K562 (cell line): ENCODE results near the gene CEND1. TPM values are rescaled to one million over a fixed set of nuclear protein-coding genes. Genes with fewer than 3 reads are reported as not detected.
A peak's percentile ranks its signal among the peaks of the same experiment; 100 is the strongest.

Experiments
- ARNT ChIP-seq, 2 experiments: fragments of 450-650 bp; IDR thresholded peaks; 2 replicates each; pipeline ENCODE4 v1.6.1; 2016; ENCODE audit warnings: mild to moderate bottlenecking in 1 of 2
- ATF1 ChIP-seq, 2 experiments: fragments of 450-650 bp in 1 of 2; IDR thresholded peaks; 2 replicates each; pipeline ENCODE4 v1.6.1; 2016; ENCODE audit warnings: missing compliant biosample characterization in 1 of 2, missing genetic modification characterization in 1 of 2
- ATF7 ChIP-seq: fragments of 450-650 bp; IDR thresholded peaks from 2 replicates; pipeline ENCODE4 v1.7.1; 2014; ENCODE audit warnings: mild to moderate bottlenecking, moderate library complexity
- FOXP1 ChIP-seq: sonication (generic); formaldehyde crosslinking; IDR thresholded peaks from 2 replicates; pipeline ENCODE4 v1.8.0; 2022; ENCODE audit warnings: mild to moderate bottlenecking, missing genetic modification reagents
- PHB2 ChIP-seq: fragments of 450-650 bp; IDR thresholded peaks from 2 replicates; pipeline ENCODE4 v1.6.1; 2017; ENCODE audit warnings: low read depth
- POLR2G ChIP-seq: fragments of 200-400 bp; formaldehyde crosslinking; IDR thresholded peaks from 2 replicates; pipeline ENCODE4 v1.6.1; 2017; ENCODE audit warnings: low read depth, mild to moderate bottlenecking, antibody characterized with exemption, low read length, moderate library complexity
- RBM22 ChIP-seq: fragments of 200-400 bp; formaldehyde crosslinking; IDR thresholded peaks from 2 replicates; pipeline ENCODE4 v1.6.1; 2018; ENCODE audit warnings: low read length, low read depth; ENCODE audit not compliant: poor library complexity, severe bottlenecking
- TAL1 ChIP-seq: fragments of 450-650 bp; IDR thresholded peaks from 2 replicates; pipeline ENCODE4 v1.6.1; 2016; ENCODE audit warnings: mild to moderate bottlenecking
- THRAP3 ChIP-seq: fragments of 450-650 bp; IDR thresholded peaks from 2 replicates; pipeline ENCODE4 v1.6.1; 2016; ENCODE audit warnings: mild to moderate bottlenecking, inconsistent platforms, borderline replicate concordance
- U2AF2 ChIP-seq: fragments of 200-400 bp; formaldehyde crosslinking; optimal IDR thresholded peaks from 2 replicates; pipeline ENCODE3; 2017; ENCODE audit warnings: low read depth, mild to moderate bottlenecking, low read length
- ZC3H4 ChIP-seq: sonication (generic); formaldehyde crosslinking; IDR thresholded peaks from 2 replicates; pipeline ENCODE4 v1.9.0; 2021; ENCODE audit warnings: missing genetic modification reagents, borderline replicate concordance
- ZFP1 ChIP-seq: fragments of 450-650 bp; formaldehyde crosslinking; IDR thresholded peaks from 2 replicates; pipeline ENCODE4 v1.4.0; 2020; ENCODE audit warnings: mild to moderate bottlenecking, mixed read lengths
- ZNF197 ChIP-seq: fragments of 200-800 bp; sonication (Bioruptor generic); IDR thresholded peaks from 2 replicates; pipeline ENCODE4 v1.6.1; 2016; ENCODE audit warnings: low read depth, missing genetic modification characterization, missing compliant biosample characterization
- ZNF583 ChIP-seq: fragments of 250-450 bp; sonication (Bioruptor Pico); IDR thresholded peaks from 2 replicates; pipeline ENCODE4 v1.4.0; 2020
- polyA plus RNA-seq, 8 experiments: library from polyadenylated mRNA; depleted of rRNA in 4 of 8; stranded (reverse) in 5 of 8; unstranded in 3 of 8; fragments of >200 nt; fragmentation: Nextera tagmentation in 2 of 8; fragmentation: Illumina TruSeq in 1 of 8; extraction: Ambion mirVana in 2 of 8; extraction: Trizol in 1 of 8; gene quantifications; 2 replicates each; pipeline versions ENCODE4 v1.2.1 to v1.2.3, GENCODE V29; 2011 to 2014; ENCODE audit warnings: inconsistent platforms in 1 of 8, missing spikeins in 1 of 8
- total RNA-seq, 7 experiments: library from RNA; depleted of rRNA in 6 of 7; stranded (reverse); fragments of >200 nt in 6 of 7; fragmentation: Illumina TruSeq in 2 of 7; extraction: Trizol in 2 of 7; gene quantifications; 2 replicates each; pipeline versions ENCODE4 v1.2.1 to v1.2.3, GENCODE V29; 2011 to 2021; ENCODE audit warnings: low replicate concordance in 1 of 7
- TF ChIP-seq, protein P1 (sequence below): fragments of 200-800 bp; sonication (Bioruptor generic); IDR thresholded peaks from 2 replicates; pipeline ENCODE4 v1.6.1; 2017; ENCODE audit warnings: missing genetic modification characterization, missing compliant biosample characterization
- TF ChIP-seq, protein P2 (sequence below), 2 experiments: IDR thresholded peaks; 2 replicates each; pipeline ENCODE4 v1.6.1; 2011; ENCODE audit warnings: borderline replicate concordance in 1 of 2, control low read depth in 1 of 2, low read depth in 1 of 2, low read length in 1 of 2, mild to moderate bottlenecking in 1 of 2, mixed read lengths in 1 of 2, moderate library complexity in 1 of 2; ENCODE audit not compliant: insufficient read depth in 1 of 2, insufficient read length in 1 of 2, poor library complexity in 1 of 2, severe bottlenecking in 1 of 2; ENCODE audit errors: extremely low read depth in 1 of 2
- TF ChIP-seq, protein P3 (sequence below): fragments of 250-450 bp; sonication (Bioruptor Pico); IDR thresholded peaks from 2 replicates; pipeline ENCODE4 v1.4.0; 2020; ENCODE audit warnings: borderline replicate concordance
- TF ChIP-seq, protein P4 (sequence below): fragments of 250-450 bp; sonication (Bioruptor Pico); IDR thresholded peaks from 2 replicates; pipeline ENCODE4 v1.5.0; 2022; ENCODE audit warnings: mild to moderate bottlenecking
- TF ChIP-seq, protein P5 (sequence below), 2 experiments: fragments of 450-650 bp; conservative IDR thresholded peaks; 2 replicates each; pipeline ENCODE4 v1.6.1; 2017; ENCODE audit warnings: mild to moderate bottlenecking in 2 of 2, moderate library complexity in 2 of 2

CEND1 gene
- total and polyA plus RNA-seq, 9 of the 15 experiments (the other 6 are each of a cell fraction or from before 2014, with no cell fraction given) = 0.13 to 0.18 (median 0.16) TPM; not detected in 6

DNA sequence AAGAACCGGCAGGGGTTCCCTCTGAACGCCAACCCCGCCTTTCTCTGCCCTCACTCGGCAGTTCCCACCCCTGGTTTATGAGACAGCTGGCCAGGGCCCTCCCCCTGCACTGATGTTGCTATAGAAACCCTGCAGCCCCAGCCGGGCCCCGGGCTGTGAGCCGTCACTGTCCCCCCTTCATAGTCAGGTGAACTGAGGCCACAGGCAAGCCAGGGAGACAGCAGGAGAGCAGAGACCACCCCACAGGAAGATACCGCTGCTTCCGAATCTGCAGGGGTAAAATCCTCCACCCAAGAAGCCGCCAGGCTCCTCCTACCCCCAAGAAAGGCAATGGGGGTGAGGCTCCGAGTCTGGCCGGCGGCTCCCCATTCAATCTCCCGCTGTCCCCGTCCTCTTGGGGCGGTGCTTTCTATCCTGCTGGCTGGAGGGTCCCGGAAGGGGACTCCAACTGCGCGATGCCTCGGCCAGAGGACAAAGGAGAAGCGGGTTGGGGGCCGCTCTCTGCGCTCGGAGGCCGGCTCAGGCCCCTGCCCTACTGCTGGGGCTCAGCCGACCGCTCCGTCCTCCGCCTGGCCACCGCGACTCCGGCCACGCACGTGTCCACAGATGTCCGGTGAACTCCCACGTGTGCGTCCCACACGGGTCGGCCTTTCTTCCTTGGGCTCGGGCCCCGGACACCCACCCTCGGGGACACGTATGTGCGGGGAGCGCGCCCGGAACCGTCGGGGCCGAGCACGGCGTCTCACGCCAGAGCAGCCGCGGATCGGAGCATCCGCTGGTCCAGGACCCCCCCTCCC lies 7.6 kb upstream of the CEND1 start (continued):
- TF ChIP-seq, protein P1, sequence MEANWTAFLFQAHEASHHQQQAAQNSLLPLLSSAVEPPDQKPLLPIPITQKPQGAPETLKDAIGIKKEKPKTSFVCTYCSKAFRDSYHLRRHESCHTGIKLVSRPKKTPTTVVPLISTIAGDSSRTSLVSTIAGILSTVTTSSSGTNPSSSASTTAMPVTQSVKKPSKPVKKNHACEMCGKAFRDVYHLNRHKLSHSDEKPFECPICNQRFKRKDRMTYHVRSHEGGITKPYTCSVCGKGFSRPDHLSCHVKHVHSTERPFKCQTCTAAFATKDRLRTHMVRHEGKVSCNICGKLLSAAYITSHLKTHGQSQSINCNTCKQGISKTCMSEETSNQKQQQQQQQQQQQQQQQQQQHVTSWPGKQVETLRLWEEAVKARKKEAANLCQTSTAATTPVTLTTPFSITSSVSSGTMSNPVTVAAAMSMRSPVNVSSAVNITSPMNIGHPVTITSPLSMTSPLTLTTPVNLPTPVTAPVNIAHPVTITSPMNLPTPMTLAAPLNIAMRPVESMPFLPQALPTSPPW (CRISPR knock-in tag) = peak; percentile 71
- peak; percentile 53 for TF ChIP-seq RBM22
- no peak for TF ChIP-seq ATF7
- no peak for TF ChIP-seq ATF1 (CRISPR knock-in tag; IDR thresholded peaks at IDR 0.05)
- TF ChIP-seq ATF1 (tag; IDR thresholded peaks at IDR 0.05) = 0 out of 2 replicates have a peak, but pooled peaks have one; percentile 34
- no peak for TF ChIP-seq ZNF583 (CRISPR knock-in tag)
- no peak for TF ChIP-seq ZNF197 (CRISPR knock-in tag)
- TF ChIP-seq POLR2G = peak; percentile 68; the same call in 1 of the 2 replicates
- no peak; the same call in 1 of the 2 replicates for TF ChIP-seq ZC3H4
- TF ChIP-seq TAL1 = no peak
- TF ChIP-seq, protein P2, sequence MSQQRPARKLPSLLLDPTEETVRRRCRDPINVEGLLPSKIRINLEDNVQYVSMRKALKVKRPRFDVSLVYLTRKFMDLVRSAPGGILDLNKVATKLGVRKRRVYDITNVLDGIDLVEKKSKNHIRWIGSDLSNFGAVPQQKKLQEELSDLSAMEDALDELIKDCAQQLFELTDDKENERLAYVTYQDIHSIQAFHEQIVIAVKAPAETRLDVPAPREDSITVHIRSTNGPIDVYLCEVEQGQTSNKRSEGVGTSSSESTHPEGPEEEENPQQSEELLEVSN (IDR thresholded peaks at IDR 0.05; ENCODE audit: borderline replicate concordance in 1 of 2, extremely low read depth in 1 of 2, insufficient read depth in 1 of 2, insufficient read length in 1 of 2, low read depth in 1 of 2, low read length in 1 of 2, poor library complexity in 1 of 2, severe bottlenecking in 1 of 2) = peak in 1 of 2 experiments; percentile 22
- no peak for TF ChIP-seq ARNT (IDR thresholded peaks at IDR 0.05)
- peak; percentile 79; the same call in 1 of the 2 replicates for TF ChIP-seq FOXP1 (CRISPR knock-in tag)
- TF ChIP-seq, protein P3, sequence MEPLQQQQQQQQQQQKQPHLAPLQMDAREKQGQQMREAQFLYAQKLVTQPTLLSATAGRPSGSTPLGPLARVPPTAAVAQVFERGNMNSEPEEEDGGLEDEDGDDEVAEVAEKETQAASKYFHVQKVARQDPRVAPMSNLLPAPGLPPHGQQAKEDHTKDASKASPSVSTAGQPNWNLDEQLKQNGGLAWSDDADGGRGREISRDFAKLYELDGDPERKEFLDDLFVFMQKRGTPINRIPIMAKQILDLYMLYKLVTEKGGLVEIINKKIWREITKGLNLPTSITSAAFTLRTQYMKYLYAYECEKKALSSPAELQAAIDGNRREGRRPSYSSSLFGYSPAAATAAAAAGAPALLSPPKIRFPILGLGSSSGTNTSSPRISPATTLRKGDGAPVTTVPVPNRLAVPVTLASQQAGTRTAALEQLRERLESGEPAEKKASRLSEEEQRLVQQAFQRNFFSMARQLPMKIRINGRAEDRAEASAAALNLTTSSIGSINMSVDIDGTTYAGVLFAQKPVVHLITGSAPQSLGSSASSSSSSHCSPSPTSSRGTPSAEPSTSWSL = no peak
- TF ChIP-seq, protein P4, sequence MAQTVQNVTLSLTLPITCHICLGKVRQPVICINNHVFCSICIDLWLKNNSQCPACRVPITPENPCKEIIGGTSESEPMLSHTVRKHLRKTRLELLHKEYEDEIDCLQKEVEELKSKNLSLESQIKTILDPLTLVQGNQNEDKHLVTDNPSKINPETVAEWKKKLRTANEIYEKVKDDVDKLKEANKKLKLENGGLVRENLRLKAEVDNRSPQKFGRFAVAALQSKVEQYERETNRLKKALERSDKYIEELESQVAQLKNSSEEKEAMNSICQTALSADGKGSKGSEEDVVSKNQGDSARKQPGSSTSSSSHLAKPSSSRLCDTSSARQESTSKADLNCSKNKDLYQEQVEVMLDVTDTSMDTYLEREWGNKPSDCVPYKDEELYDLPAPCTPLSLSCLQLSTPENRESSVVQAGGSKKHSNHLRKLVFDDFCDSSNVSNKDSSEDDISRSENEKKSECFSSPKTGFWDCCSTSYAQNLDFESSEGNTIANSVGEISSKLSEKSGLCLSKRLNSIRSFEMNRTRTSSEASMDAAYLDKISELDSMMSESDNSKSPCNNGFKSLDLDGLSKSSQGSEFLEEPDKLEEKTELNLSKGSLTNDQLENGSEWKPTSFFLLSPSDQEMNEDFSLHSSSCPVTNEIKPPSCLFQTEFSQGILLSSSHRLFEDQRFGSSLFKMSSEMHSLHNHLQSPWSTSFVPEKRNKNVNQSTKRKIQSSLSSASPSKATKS (CRISPR knock-in tag) = no peak
- no peak for TF ChIP-seq U2AF2
- TF ChIP-seq THRAP3 = no peak
- no peak for TF ChIP-seq PHB2
- TF ChIP-seq, protein P5, sequence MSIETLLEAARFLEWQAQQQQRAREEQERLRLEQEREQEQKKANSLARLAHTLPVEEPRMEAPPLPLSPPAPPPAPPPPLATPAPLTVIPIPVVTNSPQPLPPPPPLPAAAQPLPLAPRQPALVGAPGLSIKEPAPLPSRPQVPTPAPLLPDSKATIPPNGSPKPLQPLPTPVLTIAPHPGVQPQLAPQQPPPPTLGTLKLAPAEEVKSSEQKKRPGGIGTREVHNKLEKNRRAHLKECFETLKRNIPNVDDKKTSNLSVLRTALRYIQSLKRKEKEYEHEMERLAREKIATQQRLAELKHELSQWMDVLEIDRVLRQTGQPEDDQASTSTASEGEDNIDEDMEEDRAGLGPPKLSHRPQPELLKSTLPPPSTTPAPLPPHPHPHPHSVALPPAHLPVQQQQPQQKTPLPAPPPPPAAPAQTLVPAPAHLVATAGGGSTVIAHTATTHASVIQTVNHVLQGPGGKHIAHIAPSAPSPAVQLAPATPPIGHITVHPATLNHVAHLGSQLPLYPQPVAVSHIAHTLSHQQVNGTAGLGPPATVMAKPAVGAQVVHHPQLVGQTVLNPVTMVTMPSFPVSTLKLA (conservative IDR thresholded peaks at IDR 0.05) = peak; percentile 84 to 91
- no peak for TF ChIP-seq ZFP1 (CRISPR knock-in tag)
